HG02798 (cell line): ENCODE data around the gene RPL19.

Source experiments
- ATAC-seq: cut with Tn5 transposase; IDR thresholded peaks from one replicate; pipeline ENCODE4 v1.9.1; 2021; ENCODE audit warnings: mild to moderate bottlenecking; ENCODE audit not compliant: unreplicated experiment, poor library complexity

The RPL19 gene

GRCh38 chr17:39222866-39223834, 23.1 kb downstream of the RPL19 start:
- no peak for ATAC-seq

- ATAC-seq, result no peak
These were observed 24.1 kb downstream of the RPL19 start for GRCh38 chr17:39223907-39224777.

DNA sequence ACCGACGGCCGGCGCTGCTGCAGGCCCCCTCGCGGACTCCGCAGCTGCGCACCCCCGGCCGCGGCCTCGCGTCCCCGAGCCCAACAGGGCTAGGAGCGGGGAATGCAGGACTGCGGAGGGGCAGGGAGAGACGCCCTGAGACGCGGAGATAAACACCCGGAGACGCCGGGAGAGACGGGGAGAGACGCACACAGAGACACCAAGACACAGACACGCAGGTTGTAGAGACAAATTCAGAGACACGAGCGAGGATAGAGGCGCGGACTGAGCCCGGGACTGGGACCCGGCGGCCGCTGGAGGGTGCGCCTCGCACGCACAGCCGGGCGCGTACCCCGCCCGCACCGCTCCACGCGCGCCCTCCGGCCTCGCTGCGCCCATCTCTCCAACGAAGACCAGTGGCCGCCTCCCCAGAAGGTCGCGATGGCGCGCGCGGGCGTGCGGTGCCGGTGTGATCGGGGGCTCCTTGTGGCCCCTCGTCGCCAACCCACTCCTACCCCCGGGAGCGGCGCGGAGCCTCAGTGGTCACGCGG, 24.8 kb downstream of the RPL19 start:
- no peak for ATAC-seq

- no peak for ATAC-seq
These were observed 25.4 kb downstream of the RPL19 start, which contains the start of gene STAC2 for GRCh38 chr17:39225308-39225958. Gene STAC2 (minus strand): TSS chr17:39225945. CDS start chr17:39225502, 443 bp downstream.

DNA sequence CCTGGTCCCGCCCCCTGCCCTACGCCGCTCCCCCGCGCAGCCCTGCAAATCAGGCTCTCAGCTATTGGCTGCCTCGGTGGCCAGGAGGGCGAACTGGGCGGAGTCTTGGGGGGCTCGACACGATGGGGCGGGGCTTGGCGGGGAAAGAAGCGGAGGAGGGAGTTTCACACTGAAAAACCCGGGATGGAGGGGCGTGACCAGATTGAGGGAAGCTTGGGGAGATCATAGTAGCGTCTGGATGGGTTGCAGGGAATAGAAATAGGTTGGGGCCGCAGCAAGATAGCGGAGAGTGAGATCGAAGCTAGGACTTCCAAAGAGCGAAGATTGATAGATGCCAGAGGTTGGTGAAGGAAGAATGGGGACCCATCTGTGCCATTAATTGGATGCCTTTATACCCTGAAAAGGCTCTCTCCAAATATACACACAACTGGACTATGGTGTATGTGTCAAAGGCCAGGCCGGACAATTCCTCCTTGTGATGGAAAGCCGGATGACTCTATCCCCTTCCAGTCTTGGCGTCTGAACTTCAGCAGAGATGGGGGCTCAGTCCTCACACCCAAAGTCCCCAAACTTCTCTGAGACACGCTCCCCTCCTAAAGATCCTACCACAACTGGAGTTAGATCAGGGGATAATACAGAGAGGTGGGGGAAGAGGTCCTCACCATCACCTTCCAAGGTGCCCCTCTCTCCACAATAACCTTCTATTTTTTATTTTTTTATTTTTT, 26.0 kb downstream of the RPL19 start:
- no peak for ATAC-seq

GRCh38 chr17:39227364-39227919, 27.4 kb downstream of the RPL19 start:
- ATAC-seq, result no peak

GRCh38 chr17:39229274-39229913, 29.3 kb downstream of the RPL19 start:
- ATAC-seq, result no peak

DNA sequence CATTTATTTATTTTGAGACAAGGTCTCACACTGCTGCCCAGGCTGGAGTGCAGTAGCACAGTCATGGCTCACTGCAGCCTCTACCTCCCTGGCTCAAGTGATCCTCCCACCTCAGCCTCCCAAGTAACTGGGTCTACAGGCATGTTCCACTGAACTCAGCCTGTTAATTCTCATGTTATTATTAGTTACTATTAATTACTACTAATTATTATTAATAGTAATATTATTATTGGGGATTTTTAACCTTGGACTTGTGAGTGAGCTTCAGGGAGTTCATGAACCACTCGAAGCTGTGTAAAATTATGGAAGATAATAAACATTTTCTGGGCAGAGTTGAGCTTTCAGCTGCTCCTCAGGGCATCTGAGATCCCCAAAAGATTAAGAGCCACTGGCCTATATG, 30.3 kb downstream of the RPL19 start:
- ATAC-seq, result no peak

- ATAC-seq, result no peak
These were observed 31.0 kb downstream of the RPL19 start for GRCh38 chr17:39231091-39231561.

DNA sequence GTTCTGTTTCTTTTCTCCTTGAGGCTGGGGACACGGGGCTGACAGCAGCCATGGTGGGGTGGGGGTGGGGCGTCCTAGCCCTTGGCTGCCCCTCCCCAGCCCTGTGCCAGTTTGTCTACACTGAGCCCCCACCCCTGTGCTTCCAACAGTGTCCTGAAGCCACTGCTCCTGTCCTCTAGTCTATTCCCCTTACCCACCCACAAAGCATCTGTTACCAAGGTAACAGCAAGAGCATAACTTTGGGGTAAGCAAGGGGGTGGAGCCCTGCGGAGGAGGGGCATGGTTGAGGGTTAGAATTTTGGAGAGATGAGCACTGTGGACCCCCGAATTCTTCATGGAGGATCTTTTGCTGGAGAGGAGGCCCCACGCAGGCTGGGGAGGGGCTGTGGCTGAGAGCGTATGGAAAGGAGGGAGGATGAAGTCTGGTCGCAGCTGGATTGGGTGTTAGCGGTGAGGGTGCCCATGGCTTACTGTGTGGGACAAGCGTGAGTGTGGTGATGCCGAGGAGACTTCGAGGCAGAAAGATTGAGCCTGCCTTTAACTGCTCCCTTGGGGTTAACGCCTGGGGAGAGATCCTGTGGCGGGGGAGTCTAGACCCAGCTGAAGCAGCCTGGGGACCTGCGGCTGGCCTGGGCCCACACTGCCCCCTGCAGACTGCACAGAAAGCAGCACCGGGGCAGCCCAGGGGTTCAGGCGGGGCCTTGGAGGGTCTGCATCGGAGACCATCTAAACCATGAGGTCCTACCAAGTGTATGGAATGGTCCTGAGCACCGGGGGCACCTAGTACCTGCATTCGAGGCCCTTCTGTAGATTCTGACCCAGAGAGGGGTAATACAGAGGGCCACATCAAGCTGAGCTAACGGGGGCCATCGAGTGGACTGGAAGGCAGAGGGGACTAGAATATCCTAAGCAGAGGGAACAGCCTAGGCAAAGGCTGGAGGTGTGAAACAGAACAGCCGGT, 31.8 kb downstream of the RPL19 start:
- ATAC-seq, result no peak

DNA sequence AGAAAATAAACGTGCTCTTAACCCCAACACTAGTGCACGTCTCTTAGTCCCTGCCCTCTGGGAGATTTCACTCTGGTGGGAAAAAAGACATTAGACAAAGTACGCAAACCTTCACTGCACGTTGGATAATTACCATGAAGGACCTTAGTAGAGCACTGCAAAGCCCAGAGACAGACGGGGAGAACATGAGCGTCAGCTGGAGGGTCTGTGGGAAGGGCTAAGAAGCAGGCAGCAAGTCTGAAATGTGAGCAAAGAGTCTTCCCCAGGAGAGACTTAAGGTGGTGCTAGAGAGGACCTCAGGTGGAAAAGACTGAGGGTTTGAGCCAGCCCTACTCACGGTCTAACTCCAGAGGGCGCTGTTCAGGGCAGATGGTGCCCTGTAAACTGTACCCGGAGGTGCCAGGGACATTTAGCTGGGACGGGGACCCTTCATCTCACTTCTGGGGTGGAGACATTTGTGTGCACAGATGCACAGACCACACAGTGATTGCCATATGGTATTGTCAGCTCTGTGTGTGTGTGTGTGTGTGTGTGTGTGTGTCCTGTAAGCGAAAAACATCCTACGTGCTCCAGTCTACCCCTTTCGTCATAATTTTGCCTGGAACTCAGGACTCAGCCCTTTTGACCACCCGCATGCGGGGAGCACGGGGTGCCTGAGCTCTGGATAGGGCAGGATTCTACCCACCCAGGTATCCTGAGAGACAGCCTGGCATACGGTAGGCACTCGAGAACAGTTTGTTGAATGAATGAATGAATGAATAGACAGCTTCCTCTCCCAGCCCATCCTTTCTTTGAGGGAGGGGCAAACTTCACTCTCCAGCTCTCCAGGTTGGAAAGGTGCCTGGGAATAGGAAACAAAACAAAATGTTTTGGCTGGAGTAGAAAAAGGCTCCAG, 35.7 kb downstream of the RPL19 start:
- ATAC-seq, result no peak

DNA sequence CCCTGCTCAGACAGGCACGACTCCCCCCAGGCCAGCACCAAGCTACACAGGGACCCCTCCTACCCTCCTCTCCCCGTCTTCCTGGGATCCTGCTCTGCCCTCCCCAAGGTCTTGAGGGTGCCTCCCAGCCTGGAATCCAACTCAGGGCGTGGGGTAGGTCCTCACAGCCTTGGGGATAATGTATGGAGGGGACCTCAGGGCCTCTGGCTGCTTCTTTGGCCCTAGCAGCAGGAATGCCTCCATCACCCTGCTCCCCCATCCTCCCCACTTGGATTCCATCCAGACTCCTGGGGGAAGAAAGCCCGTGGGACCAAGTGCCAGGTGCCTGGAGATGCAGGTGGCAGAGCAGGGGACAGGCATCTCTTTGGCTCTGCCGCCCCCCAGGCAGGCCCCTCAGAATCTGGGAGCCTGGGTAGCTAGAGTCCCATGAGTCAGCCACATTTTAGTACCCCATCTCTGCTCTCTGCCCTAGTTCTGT, 36.4 kb downstream of the RPL19 start:
- no peak for ATAC-seq

- no peak for ATAC-seq
These were observed 36.9 kb downstream of the RPL19 start for GRCh38 chr17:39236981-39237441.

DNA sequence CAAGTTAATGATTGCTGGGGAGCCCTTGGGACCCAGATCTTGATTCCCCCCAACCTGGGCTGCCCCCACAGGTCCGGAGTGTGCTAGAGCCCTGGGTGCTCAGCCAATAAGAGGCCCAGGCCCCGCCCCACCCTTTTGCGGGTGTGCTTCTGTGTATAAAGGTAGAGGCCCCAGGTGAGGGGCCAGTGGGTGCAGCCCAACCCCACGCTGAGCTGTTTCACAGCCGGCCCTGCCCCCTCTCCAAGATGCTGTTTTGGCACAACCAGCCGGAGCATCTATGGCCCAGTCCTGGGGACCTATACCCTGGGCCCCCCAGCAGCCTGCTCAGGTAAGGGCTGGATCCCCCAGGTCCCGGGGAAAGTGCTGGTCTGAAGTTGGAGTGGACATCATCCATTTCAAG, 37.5 kb downstream of the RPL19 start:
- ATAC-seq, result no peak

DNA sequence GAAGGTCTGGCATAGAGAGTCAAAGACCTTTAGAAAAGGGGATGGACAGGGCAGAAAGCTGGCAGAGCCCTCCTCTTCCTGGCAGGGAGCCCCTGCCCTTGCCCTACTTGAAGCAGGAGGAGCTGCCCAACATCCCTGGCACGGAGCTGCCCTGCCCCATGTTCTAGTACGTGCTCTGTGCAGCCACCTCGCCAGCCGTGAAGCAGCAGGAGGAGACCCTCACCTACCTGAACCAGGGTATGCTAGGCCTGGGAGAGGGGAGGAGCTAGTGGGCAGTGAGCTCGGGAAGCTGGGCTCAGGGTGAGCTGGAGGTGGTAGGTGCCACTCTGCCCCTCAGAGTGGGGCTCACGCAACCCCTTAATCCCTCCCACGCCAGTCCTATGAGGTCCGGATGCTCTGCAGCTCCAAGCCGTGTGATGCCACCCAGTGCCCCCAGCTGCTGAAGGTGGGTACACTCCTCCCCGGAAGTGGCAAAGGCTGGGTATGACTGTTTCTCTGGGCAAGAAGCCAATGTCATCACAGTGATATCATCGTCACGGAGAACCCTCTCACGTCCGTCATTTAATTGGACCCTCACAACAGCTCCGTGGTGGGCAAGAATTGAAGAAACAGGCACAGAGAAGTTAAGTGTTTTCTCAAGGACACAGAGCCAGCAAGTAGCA, 38.4 kb downstream of the RPL19 start:
- no peak for ATAC-seq
